Measurements from ENCODE around the gene ATCAY. TPM values are rescaled to one million over a fixed set of nuclear protein-coding genes. Genes with fewer than 3 reads are reported as not detected.
"Not testable (repeated sequence)": the region's sequence is repeated elsewhere in the genome, so short reads cannot be mapped to it uniquely, and the experiment has no call there.

ATCAY gene
- total RNA-seq, 2 experiments from 2014 or later = 0.07 TPM; not detected in 1

- Mint-ChIP-seq H3K9me3 (no peaks in the 10 kb centered on the region), H3K4me1 (ENCODE audit: low read depth) (no peaks in the 10 kb centered on the region), H3K4me3 (no peak overlapping the region), H3K27me3 (ENCODE audit: low read depth) (peaks cover 19% of the 10 kb centered on the region), H3K27ac (no peak overlapping the region), H3K36me3 (ENCODE audit: low read depth) (no peaks in the 10 kb centered on the region)
- intact Hi-C loops (cut with micrococcal nuclease) = no loop called here
- DNase-seq = no peak
- CTCF ChIA-PET = no interaction called here
Observed at GRCh38 chr19:3863648-3864047, 16.8 kb upstream of the ATCAY start.

- CTCF ChIA-PET = no interaction called here
- Mint-ChIP-seq H3K27me3 (ENCODE audit: low read depth) (peaks cover 32% of the 10 kb centered on the region), H3K36me3 (ENCODE audit: low read depth) (peaks cover 1% of the 10 kb centered on the region), H3K27ac (no peak overlapping the region), H3K4me3 (no peak overlapping the region), H3K4me1 (ENCODE audit: low read depth) (peaks cover 7% of the 10 kb centered on the region), H3K9me3 (no peaks in the 10 kb centered on the region)
- no peak for DNase-seq
- intact Hi-C loops (cut with micrococcal nuclease) = no loop called here
Observed at GRCh38 chr19:3866910-3867638, 13.4 kb upstream of the ATCAY start.

GRCh38 chr19:3867971-3868769, 12.3 kb upstream of the ATCAY start:
- CTCF ChIA-PET = no interaction called here
- Mint-ChIP-seq H3K27me3 (ENCODE audit: low read depth) (peaks cover 36% of the 10 kb centered on the region), H3K9me3 (no peaks in the 10 kb centered on the region), H3K36me3 (ENCODE audit: low read depth) (peaks cover 1% of the 10 kb centered on the region), H3K27ac (no peak overlapping the region), H3K4me3 (no peak overlapping the region), H3K4me1 (ENCODE audit: low read depth) (peaks cover 7% of the 10 kb centered on the region)
- intact Hi-C loops (cut with micrococcal nuclease) = no loop called here
- no peak for DNase-seq

- H3K4me3 Mint-ChIP-seq = no peak within 1 kb of the TSS
- H3K27ac Mint-ChIP-seq = no peak within 1 kb of the TSS
- H3K36me3 Mint-ChIP-seq (ENCODE audit: low read depth) = peaks cover 1% of the 10 kb centered on the region
- intact Hi-C loops (cut with micrococcal nuclease) = no loop called here
- peaks cover 37% of the 10 kb centered on the region for H3K27me3 Mint-ChIP-seq (ENCODE audit: low read depth)
- H3K4me1 Mint-ChIP-seq (ENCODE audit: low read depth) = peaks cover 7% of the 10 kb centered on the region
- CTCF ChIA-PET = no interaction called here
- DNase-seq = peak; percentile 25
- H3K9me3 Mint-ChIP-seq = no peaks in the 10 kb centered on the region
Observed at GRCh38 chr19:3868770-3869456, 11.6 kb upstream of the ATCAY start, which contains the start of gene ZFR2. ZFR2 (minus strand) TSS chr19:3869038; CDS start chr19:3869017, 21 bp downstream.

- Mint-ChIP-seq H3K9me3 (no peaks in the 10 kb centered on the region), H3K27me3 (ENCODE audit: low read depth) (peaks cover 27% of the 10 kb centered on the region), H3K27ac (no peak overlapping the region), H3K36me3 (ENCODE audit: low read depth) (peaks cover 1% of the 10 kb centered on the region), H3K4me1 (ENCODE audit: low read depth) (peaks cover 7% of the 10 kb centered on the region), H3K4me3 (no peak overlapping the region)
- CTCF ChIA-PET = interaction anchor here (0.7 kb wide), 1 partner anchor 60 kb away, joined by 3 read pairs; no protein-coding TSS in a partner anchor
- no peak for DNase-seq
- intact Hi-C loops (cut with micrococcal nuclease) = no loop called here
Observed at GRCh38 chr19:3873151-3873550, 7.3 kb upstream of the ATCAY start.

GRCh38 chr19:3874695-3875094, 5.8 kb upstream of the ATCAY start:
- H3K4me1 Mint-ChIP-seq (ENCODE audit: low read depth); H3K9me3 Mint-ChIP-seq; H3K36me3 Mint-ChIP-seq (ENCODE audit: low read depth); H3K27ac Mint-ChIP-seq; DNase-seq; intact Hi-C loops (cut with micrococcal nuclease); H3K4me3 Mint-ChIP-seq: not testable (repeated sequence)
- H3K27me3 Mint-ChIP-seq (ENCODE audit: low read depth) = peaks cover 25% of the 10 kb centered on the region
- CTCF ChIA-PET = interaction anchor here (0.6 to 0.7 kb wide), 2 partner anchors 13 to 290 kb away, joined by 3 read pairs; no protein-coding TSS in a partner anchor

GRCh38 chr19:3879656-3880055, 829 bp upstream of the ATCAY start:
- peak; percentile 10 for DNase-seq
- intact Hi-C loops (cut with micrococcal nuclease) = no loop called here

GRCh38 chr19:3881272-3882040, 971 bp downstream of the ATCAY start:
- peaks cover 40% of the 10 kb centered on the region for H3K27me3 Mint-ChIP-seq (ENCODE audit: low read depth)
- intact Hi-C loops (cut with micrococcal nuclease) = no loop called here
- no peak overlapping the region for H3K27ac Mint-ChIP-seq
- H3K9me3 Mint-ChIP-seq = no peaks in the 10 kb centered on the region
- CTCF ChIA-PET = no interaction called here
- no peak overlapping the region for H3K4me3 Mint-ChIP-seq
- H3K4me1 Mint-ChIP-seq (ENCODE audit: low read depth) = peaks cover 12% of the 10 kb centered on the region
- DNase-seq = no peak
- no peaks in the 10 kb centered on the region for H3K36me3 Mint-ChIP-seq (ENCODE audit: low read depth)

More at GRCh38 chr19:3879656-3880055, 829 bp upstream of the ATCAY start:
- Mint-ChIP-seq H3K4me3 (no peak overlapping the region), H3K36me3 (ENCODE audit: low read depth) (no peaks in the 10 kb centered on the region), H3K4me1 (ENCODE audit: low read depth) (peaks cover 12% of the 10 kb centered on the region), H3K27me3 (ENCODE audit: low read depth) (peaks cover 40% of the 10 kb centered on the region), H3K27ac (no peak overlapping the region), H3K9me3 (no peaks in the 10 kb centered on the region)
- CTCF ChIA-PET = no interaction called here

- DNase-seq = no peak
- Mint-ChIP-seq H3K4me3 (no peak overlapping the region), H3K36me3 (ENCODE audit: low read depth) (no peaks in the 10 kb centered on the region), H3K27me3 (ENCODE audit: low read depth) (peaks cover 37% of the 10 kb centered on the region), H3K27ac (no peak overlapping the region), H3K9me3 (no peaks in the 10 kb centered on the region), H3K4me1 (ENCODE audit: low read depth) (peaks cover 12% of the 10 kb centered on the region)
- intact Hi-C loops (cut with micrococcal nuclease) = no loop called here
- CTCF ChIA-PET = no interaction called here
Observed at GRCh38 chr19:3882041-3882384, 1.5 kb downstream of the ATCAY start.

- CTCF ChIA-PET = interaction anchor here (0.6 to 1.1 kb wide), 3 partner anchors 97 to 1273 kb away, joined by 3 to 4 read pairs (median 3); no protein-coding TSS in a partner anchor
Observed at GRCh38 chr19:3890591-3890990, 10.1 kb downstream of the ATCAY start.

GRCh38 chr19:3893509-3894179, 13.2 kb downstream of the ATCAY start:
- Mint-ChIP-seq H3K4me1 (ENCODE audit: low read depth) (no peaks in the 10 kb centered on the region), H3K27ac (no peak overlapping the region), H3K27me3 (ENCODE audit: low read depth) (no peaks in the 10 kb centered on the region), H3K9me3 (no peaks in the 10 kb centered on the region), H3K36me3 (ENCODE audit: low read depth) (no peaks in the 10 kb centered on the region), H3K4me3 (no peak overlapping the region)
- CTCF ChIA-PET = interaction anchor here (0.7 kb wide), 1 partner anchor 1257 kb away, joined by 6 read pairs; no protein-coding TSS in a partner anchor
- DNase-seq = no peak
- intact Hi-C loops (cut with micrococcal nuclease) = no loop called here

More at GRCh38 chr19:3890591-3890990, 10.1 kb downstream of the ATCAY start:
- H3K27me3 Mint-ChIP-seq (ENCODE audit: low read depth) = no peaks in the 10 kb centered on the region
- H3K36me3 Mint-ChIP-seq (ENCODE audit: low read depth) = no peaks in the 10 kb centered on the region
- H3K4me1 Mint-ChIP-seq (ENCODE audit: low read depth) = no peaks in the 10 kb centered on the region
- no peak overlapping the region for H3K27ac Mint-ChIP-seq
- no peak for DNase-seq
- H3K9me3 Mint-ChIP-seq = no peaks in the 10 kb centered on the region
- no peak overlapping the region for H3K4me3 Mint-ChIP-seq
- intact Hi-C loops (cut with micrococcal nuclease) = no loop called here
